ENCODE results near the gene SERPIND1. TPM values are rescaled to one million over a fixed set of nuclear protein-coding genes. Genes with fewer than 3 reads are reported as not detected.

The SERPIND1 gene
- total RNA-seq, 2 experiments from 2014 or later: not detected

- Mint-ChIP-seq H3K4me1 (no peaks in the 10 kb centered on the region), H3K27me3 (no peaks in the 10 kb centered on the region), H3K9me3 (ENCODE audit: low read depth) (no peaks in the 10 kb centered on the region), H3K4me3 (no peak overlapping the region), H3K36me3 (ENCODE audit: low read depth) (peaks cover 8% of the 10 kb centered on the region), H3K27ac (no peak overlapping the region)
- CTCF ChIA-PET: interaction anchor here (0.6 kb wide), 1 partner anchor 67 kb away, joined by 3 read pairs; no protein-coding TSS in a partner anchor
- POLR2A ChIA-PET: no interaction called here
- DNase-seq (no peak), ATAC-seq (no peak)
- intact Hi-C loops (cut with DNase I, micrococcal nuclease): no loop called here
Measured at GRCh38 chr22:20787223-20787622, 13.3 kb downstream of the SERPIND1 start.

DNA sequence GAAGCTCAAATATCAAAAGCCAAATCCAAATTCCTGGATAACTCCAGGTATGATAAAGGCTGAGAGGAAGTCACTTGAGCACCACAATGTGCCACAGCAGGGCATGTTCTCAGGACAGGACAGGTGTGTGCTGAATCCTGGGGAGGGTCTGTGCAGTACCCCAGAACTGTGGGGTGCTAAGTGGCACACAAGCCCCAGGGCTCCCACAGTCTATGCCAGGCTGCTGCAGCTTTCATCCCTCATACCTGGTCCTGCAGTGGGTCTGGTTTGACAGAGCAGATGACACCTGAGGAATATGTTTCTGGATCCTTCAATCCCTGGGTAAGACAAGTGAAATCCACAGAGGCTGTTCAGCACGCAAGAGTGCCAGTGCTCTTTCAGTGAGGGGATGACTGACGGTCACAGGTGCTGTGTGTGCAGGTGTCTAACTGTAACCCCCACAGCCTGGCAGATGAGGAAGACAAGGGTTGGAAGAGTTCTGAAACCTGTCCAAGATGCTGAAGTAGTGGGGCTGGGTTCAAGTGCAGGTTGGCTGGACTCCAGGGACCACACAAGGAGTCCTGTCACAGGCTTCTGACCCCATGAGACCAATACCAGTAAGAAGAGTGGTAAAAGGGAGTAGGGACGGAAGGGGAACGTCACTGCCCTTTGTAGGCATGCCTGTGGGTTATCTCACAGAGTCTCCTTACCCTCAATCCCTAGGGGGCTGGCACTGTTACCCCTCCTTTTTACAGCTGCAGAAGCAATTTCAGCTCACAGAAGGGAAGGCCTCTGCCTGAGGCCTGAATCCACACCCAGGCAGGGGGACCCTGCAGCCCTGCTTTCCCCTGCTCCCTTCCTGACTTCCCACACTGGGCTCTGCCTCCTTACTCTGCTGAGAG, 14.1 kb downstream of the SERPIND1 start:
- CTCF ChIA-PET: interaction anchor here (0.6 kb wide), 1 partner anchor 67 kb away, joined by 3 read pairs; no protein-coding TSS in a partner anchor
- H3K27ac Mint-ChIP-seq: no peak overlapping the region

DNA sequence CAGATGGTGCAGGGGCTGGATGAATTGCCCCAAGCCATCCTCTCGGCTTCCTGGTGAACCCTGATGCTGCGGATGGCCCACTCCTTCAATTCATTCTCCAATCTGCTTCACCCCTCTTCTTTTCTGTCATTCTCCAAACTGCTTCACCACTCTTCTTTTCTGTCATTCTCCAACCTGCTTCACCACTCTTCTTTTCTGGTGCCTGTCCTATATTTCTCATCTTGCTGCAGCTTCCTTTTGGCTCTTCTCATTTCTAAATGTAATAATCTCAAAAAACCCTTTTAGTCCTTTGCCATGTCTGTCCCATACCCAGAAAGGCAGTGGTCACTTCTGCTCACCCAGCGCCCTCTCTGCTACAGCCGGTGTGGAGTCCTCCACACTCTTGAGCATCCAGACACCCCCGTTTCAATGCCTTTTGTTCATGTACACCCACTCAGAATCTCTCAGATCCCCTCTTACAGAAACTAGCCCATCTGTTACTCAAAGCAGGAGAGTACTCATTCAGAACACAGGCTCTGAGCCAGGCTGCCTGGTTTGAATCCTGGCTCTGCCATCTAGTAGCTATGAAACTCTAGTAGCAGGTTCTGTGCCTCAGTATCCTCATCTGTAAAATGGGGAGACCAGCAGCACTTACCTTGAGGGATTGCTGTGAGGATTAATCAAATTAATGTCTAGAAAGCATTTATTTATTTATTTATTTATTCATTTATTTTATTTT, 14.9 kb downstream of the SERPIND1 start:
- H3K4me3 Mint-ChIP-seq: no peak overlapping the region
- H3K4me1 Mint-ChIP-seq: no peaks in the 10 kb centered on the region
- H3K27ac Mint-ChIP-seq: no peak overlapping the region
- ChIA-PET POLR2A (no interaction called here), CTCF (no interaction called here)
- DNase-seq (no peak), ATAC-seq (no peak)
- peaks cover 11% of the 10 kb centered on the region for H3K36me3 Mint-ChIP-seq (ENCODE audit: low read depth)
- intact Hi-C loops (cut with DNase I, micrococcal nuclease): no loop called here
- no peaks in the 10 kb centered on the region for H3K9me3 Mint-ChIP-seq (ENCODE audit: low read depth)
- H3K27me3 Mint-ChIP-seq: no peaks in the 10 kb centered on the region

More for the DNA sequence above, 14.1 kb downstream of the SERPIND1 start:
- H3K4me3 Mint-ChIP-seq: no peak overlapping the region
- intact Hi-C loops (cut with DNase I, micrococcal nuclease): no loop called here
- H3K9me3 Mint-ChIP-seq (ENCODE audit: low read depth): no peaks in the 10 kb centered on the region
- ATAC-seq: no peak
- no peaks in the 10 kb centered on the region for H3K27me3 Mint-ChIP-seq
- DNase-seq: no peak
- peaks cover 11% of the 10 kb centered on the region for H3K36me3 Mint-ChIP-seq (ENCODE audit: low read depth)
- H3K4me1 Mint-ChIP-seq: no peaks in the 10 kb centered on the region
- POLR2A ChIA-PET: no interaction called here

DNA sequence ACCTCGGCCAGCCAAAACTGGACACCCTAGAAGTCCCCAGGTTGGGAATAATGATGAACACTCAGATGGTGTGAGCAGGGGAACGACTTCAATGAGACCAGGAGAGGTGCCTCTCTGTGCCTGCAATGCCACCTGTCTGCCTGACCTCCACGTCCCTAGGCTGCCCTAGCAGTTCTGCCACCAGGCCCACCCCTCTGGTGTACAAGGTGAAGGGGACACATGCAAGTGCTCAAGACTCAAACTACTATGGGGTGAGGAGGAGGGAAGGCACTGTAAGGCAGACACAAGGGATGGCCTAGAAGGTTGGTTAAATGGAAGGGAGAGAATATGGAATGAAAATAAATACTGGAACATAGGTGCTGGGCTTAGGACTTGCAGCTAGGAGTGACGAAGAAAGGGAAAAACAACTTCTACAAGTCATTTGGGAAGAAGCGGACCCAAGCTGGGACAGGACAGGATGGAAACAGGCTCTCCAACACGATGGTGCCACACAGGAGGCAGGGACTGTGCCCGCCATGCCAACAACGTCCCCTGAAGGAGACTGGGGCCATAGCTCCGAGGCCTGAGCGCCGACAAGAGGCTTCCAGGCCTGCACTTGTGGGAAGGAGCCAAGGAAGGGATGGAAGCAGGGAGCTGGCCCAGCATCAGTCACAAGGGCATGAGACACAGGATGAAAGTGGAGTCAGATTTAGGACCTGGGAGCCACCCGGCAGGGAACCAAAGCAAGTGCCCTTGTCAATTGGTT, 18.5 kb downstream of the SERPIND1 start:
- Mint-ChIP-seq H3K27me3 (no peaks in the 10 kb centered on the region), H3K4me3 (no peak overlapping the region), H3K4me1 (no peaks in the 10 kb centered on the region), H3K9me3 (ENCODE audit: low read depth) (no peaks in the 10 kb centered on the region), H3K36me3 (ENCODE audit: low read depth) (peaks cover 16% of the 10 kb centered on the region), H3K27ac (no peak overlapping the region)
- CTCF ChIA-PET: interaction anchor here (0.6 to 2.0 kb wide), 2 partner anchors 9 to 72 kb away, joined by 3 to 12 read pairs; no protein-coding TSS in a partner anchor
- intact Hi-C loops (cut with DNase I, micrococcal nuclease): no loop called here
- no peak for ATAC-seq
- POLR2A ChIA-PET: no interaction called here
- no peak for DNase-seq

DNA sequence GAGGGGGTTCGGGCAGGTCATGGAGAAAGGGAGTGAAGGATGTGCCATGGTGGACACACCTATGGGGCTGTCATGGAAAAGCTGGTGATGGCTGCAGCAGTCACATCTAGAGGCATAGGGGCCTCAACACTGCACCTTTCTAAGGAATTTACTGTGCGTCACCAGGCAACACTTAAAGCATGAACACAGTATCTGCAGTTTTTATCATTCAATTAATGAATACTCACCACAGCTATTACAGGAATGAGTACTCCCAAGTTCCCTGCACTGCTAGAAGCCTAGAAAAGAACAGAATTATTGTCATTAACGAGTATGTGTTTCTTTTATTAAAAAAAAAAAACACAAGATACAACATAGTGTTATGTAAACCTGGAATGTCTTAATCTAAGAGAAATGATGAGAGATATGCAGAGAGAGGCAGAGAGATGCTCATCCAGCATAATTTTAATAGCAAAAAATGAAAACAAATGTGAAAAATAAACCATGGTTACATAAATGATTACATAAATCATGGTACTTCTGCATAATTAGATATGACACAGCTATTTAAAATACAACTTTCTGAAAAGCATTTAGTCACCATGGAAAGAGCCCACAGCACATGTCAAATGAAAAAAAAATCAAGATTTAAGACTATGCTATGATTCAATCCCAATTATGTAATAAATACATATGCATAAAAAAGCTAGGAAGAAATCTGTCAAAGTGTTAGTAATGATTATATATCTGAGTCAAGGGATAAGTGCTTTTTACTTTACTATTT, 19.2 kb downstream of the SERPIND1 start:
- DNase-seq (no peak), ATAC-seq (no peak)
- Mint-ChIP-seq H3K4me3 (no peak overlapping the region), H3K27ac (no peak overlapping the region), H3K27me3 (no peaks in the 10 kb centered on the region), H3K9me3 (ENCODE audit: low read depth) (no peaks in the 10 kb centered on the region), H3K36me3 (ENCODE audit: low read depth) (peaks cover 18% of the 10 kb centered on the region), H3K4me1 (no peaks in the 10 kb centered on the region)
- ChIA-PET POLR2A (interaction anchor here (0.6 kb wide), 1 partner anchor 13 kb away, joined by 3 read pairs; no protein-coding TSS in a partner anchor), CTCF (interaction anchor here (0.6 to 2.0 kb wide), 2 partner anchors 9 to 229 kb away, joined by 4 to 12 read pairs; no protein-coding TSS in a partner anchor)
- intact Hi-C loops (cut with DNase I, micrococcal nuclease): no loop called here

DNA sequence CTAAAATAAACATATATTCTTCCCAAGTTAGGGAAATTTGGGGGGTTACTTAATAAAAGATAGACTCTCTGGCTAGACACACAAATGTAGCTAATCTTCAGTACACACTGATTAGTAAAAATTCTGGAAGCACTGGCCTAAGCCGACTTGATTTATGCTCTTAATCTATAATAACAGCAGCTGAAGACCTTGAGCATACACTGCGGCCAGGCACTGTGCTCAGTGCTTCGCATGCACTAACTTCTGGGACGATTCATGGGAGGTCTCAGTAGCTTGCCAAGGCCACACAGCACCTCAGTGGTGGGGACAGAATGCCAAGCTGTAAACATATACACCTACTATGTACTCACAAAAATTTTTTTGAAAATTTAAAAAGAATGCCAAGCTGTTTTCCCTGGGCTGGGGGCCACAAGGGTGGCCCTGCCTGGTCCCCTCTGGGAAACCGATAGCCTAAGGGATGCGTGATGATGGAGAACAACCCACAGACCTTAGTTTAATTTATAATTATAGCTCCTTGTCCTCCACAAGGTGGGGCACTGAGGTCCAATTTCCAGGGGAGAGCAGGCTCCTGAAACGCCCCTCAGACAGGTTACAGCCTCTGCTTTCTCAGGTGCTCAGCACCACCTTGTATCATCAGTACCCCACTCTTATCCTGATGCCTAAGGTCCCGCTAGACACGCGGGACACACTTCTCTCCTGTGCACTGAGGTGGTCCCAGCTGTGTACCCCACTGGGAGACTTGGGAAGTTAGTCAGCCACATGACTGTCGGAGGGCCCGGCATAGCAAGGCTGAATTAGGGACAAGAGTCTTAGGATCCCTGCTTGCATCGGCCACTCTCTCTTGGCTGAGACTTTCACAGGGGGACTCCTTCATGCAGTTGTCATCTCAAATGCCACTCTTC, 20.1 kb downstream of the SERPIND1 start:
- ChIA-PET CTCF (interaction anchor here (0.6 to 2.0 kb wide), 2 partner anchors 10 to 230 kb away, joined by 4 to 12 read pairs; no protein-coding TSS in a partner anchor), POLR2A (no interaction called here)
- Mint-ChIP-seq H3K36me3 (ENCODE audit: low read depth) (peaks cover 19% of the 10 kb centered on the region), H3K9me3 (ENCODE audit: low read depth) (no peaks in the 10 kb centered on the region), H3K4me1 (no peaks in the 10 kb centered on the region), H3K4me3 (no peak overlapping the region), H3K27ac (no peak overlapping the region), H3K27me3 (no peaks in the 10 kb centered on the region)
- DNase-seq (no peak), ATAC-seq (no peak)
- intact Hi-C loops (cut with DNase I, micrococcal nuclease): no loop called here

- H3K4me3 Mint-ChIP-seq: no peak overlapping the region
- no peaks in the 10 kb centered on the region for H3K27me3 Mint-ChIP-seq
- H3K36me3 Mint-ChIP-seq (ENCODE audit: low read depth): peaks cover 23% of the 10 kb centered on the region
- H3K9me3 Mint-ChIP-seq (ENCODE audit: low read depth): no peaks in the 10 kb centered on the region
- CTCF ChIA-PET: interaction anchor here (0.8 to 1.5 kb wide), 2 partner anchors 11 to 21 kb away, joined by 3 to 6 read pairs; partner anchors contain the start of gene SERPIND1
- POLR2A ChIA-PET: no interaction called here
- no peak for ATAC-seq
- DNase-seq: no peak
- intact Hi-C loops (cut with DNase I, micrococcal nuclease): loop anchor here in 1 of 2 experiments (5.0 kb wide), 1 partner anchor 52 kb away; no protein-coding TSS in a partner anchor
- H3K27ac Mint-ChIP-seq: no peak overlapping the region
- no peaks in the 10 kb centered on the region for H3K4me1 Mint-ChIP-seq
Measured at GRCh38 chr22:20794650-20795413, 20.9 kb downstream of the SERPIND1 start.

GRCh38 chr22:20796731-20797130, 22.8 kb downstream of the SERPIND1 start:
- Mint-ChIP-seq H3K4me3 (no peak overlapping the region), H3K9me3 (ENCODE audit: low read depth) (no peaks in the 10 kb centered on the region), H3K4me1 (no peaks in the 10 kb centered on the region), H3K36me3 (ENCODE audit: low read depth) (peaks cover 23% of the 10 kb centered on the region), H3K27ac (no peak overlapping the region), H3K27me3 (no peaks in the 10 kb centered on the region)
- DNase-seq (no peak), ATAC-seq (no peak)
- ChIA-PET POLR2A (no interaction called here), CTCF (interaction anchor here (0.7 kb wide), 1 partner anchor 13 kb away, joined by 5 read pairs; no protein-coding TSS in a partner anchor)
- intact Hi-C loops (cut with DNase I, micrococcal nuclease): loop anchor here in 1 of 2 experiments (5.0 kb wide), 1 partner anchor 51 kb away; no protein-coding TSS in a partner anchor

- Mint-ChIP-seq H3K27me3 (no peaks in the 10 kb centered on the region), H3K4me3 (no peak overlapping the region), H3K36me3 (ENCODE audit: low read depth) (peaks cover 27% of the 10 kb centered on the region), H3K9me3 (ENCODE audit: low read depth) (no peaks in the 10 kb centered on the region), H3K27ac (no peak overlapping the region), H3K4me1 (no peaks in the 10 kb centered on the region)
- DNase-seq: no peak
- CTCF ChIA-PET: interaction anchor here (1.0 kb wide), 1 partner anchor 380 kb away, joined by 3 read pairs; no protein-coding TSS in a partner anchor
- intact Hi-C loops (cut with DNase I, micrococcal nuclease): loop anchor here in 1 of 2 experiments (5.0 kb wide), 1 partner anchor 49 kb away; no protein-coding TSS in a partner anchor
- ATAC-seq: no peak
- POLR2A ChIA-PET: no interaction called here
Measured at GRCh38 chr22:20798218-20798617, 24.3 kb downstream of the SERPIND1 start.
